ENCODE data around the gene ANGPTL5. TPM values are rescaled to one million over a fixed set of nuclear protein-coding genes. Genes with fewer than 3 reads are reported as not detected.

ANGPTL5 gene
- total and polyA plus RNA-seq, 4 donors = not detected

- H3K27ac ChIP-seq (ENCODE audit: low read depth in 1 of 2, low read length in 2 of 2) = peak overlapping the region; percentile 42 to 68
- no peak for DNase-seq (ENCODE audit: low spot score)
These were observed 49.5 kb downstream of the ANGPTL5 start for GRCh38 chr11:101866619-101867491.

More at GRCh38 chr11:101866619-101867491, 49.5 kb downstream of the ANGPTL5 start:
- Histone ChIP-seq H3K4me1 (ENCODE audit: control insufficient read depth in 4 of 4, insufficient read depth in 4 of 4, low read length in 3 of 4) (peaks cover 6 to 20% (median 12%) of the 10 kb centered on the region in 4 donors), H3K27me3 (ENCODE audit: control insufficient read depth in 4 of 4, insufficient read depth in 4 of 4, low read length in 3 of 4) (no peaks in the 10 kb centered on the region), H3K4me3 (ENCODE audit: low read depth in 1 of 3, low read length in 3 of 3) (no peak overlapping the region), H3K9me3 (ENCODE audit: control insufficient read depth in 4 of 4, low read length in 3 of 4) (peaks cover 0 to 2% (median 0%) of the 10 kb centered on the region in 4 donors), H3K36me3 (ENCODE audit: control insufficient read depth in 4 of 4, insufficient read depth in 3 of 4, low read depth in 1 of 4, low read length in 3 of 4) (no peaks in the 10 kb centered on the region), H3K9ac (ENCODE audit: low read depth in 1 of 2, low read length in 2 of 2) (no peak overlapping the region)
- TF ChIP-seq HNF4A (conservative IDR thresholded peaks at IDR 0.05) (peak; percentile 89 to 95), ZBTB33 (IDR thresholded peaks at IDR 0.05) (peak; percentile 58), HNF4G (IDR thresholded peaks at IDR 0.05) (peak; percentile 63), REST (IDR thresholded peaks at IDR 0.05) (peak; percentile 23), CTCF (IDR thresholded peaks at IDR 0.05; ENCODE audit: low read depth, low read length, missing input control) (no peak), FOXA1 (IDR thresholded peaks at IDR 0.05) (peak; percentile 42), GABPA (IDR thresholded peaks at IDR 0.05 in 1 of 2, conservative IDR thresholded peaks at IDR 0.05 in 1 of 2) (no peak), JUND (IDR thresholded peaks at IDR 0.05) (peak; percentile 78 to 95), FOXA2 (IDR thresholded peaks at IDR 0.05) (no peak), EGR1 (IDR thresholded peaks at IDR 0.05; ENCODE audit: low read depth in 2 of 2) (peak in 1 of 2 donors; percentile 47), MAX (IDR thresholded peaks at IDR 0.05) (peak; percentile 72), YY1 (IDR thresholded peaks at IDR 0.05) (peak; percentile 56), SP1 (IDR thresholded peaks at IDR 0.05) (peak; percentile 65), TAF1 (conservative IDR thresholded peaks at IDR 0.05) (no peak), ATF3 (IDR thresholded peaks at IDR 0.05) (peak; percentile 27), RXRA (IDR thresholded peaks at IDR 0.05) (peak; percentile 44 to 75), RAD21 (IDR thresholded peaks at IDR 0.05) (peak in 1 of 2 donors; percentile 30), NR2F2 (IDR thresholded peaks at IDR 0.05) (peak; percentile 16)
- 73% methylated on average over 5 of the region's 5 CpGs for WGBS
